Measurements from ENCODE around the gene NDUFAF8.

The NDUFAF8 gene

GRCh38 chr17:81238815-81239713 is at the start of gene NDUFAF8, which contains the start of gene TEPSIN:
TSS of gene NDUFAF8 (plus strand) at chr17:81239318. CDS start at chr17:81239364, 46 bp downstream.
TSS of gene TEPSIN (minus strand) at chr17:81239055. CDS start at chr17:81239033, 22 bp downstream.
- DNase-seq, result peak; percentile 98

GRCh38 chr17:81189670-81190530 is 49.2 kb upstream of the NDUFAF8 start:
- no peak for DNase-seq

GRCh38 chr17:81190591-81190990 is 48.5 kb upstream of the NDUFAF8 start:
- DNase-seq, result no peak

- DNase-seq, result no peak
These were observed 48.0 kb upstream of the NDUFAF8 start for GRCh38 chr17:81191116-81191515.

GRCh38 chr17:81191646-81192045 is 47.5 kb upstream of the NDUFAF8 start:
- DNase-seq, result no peak

- DNase-seq, result no peak
These were observed 46.6 kb upstream of the NDUFAF8 start for GRCh38 chr17:81192386-81193050.

GRCh38 chr17:81193051-81193410 is 46.1 kb upstream of the NDUFAF8 start:
- DNase-seq, result no peak

- DNase-seq, result no peak
These were observed 45.5 kb upstream of the NDUFAF8 start for GRCh38 chr17:81193470-81194224.

GRCh38 chr17:81194225-81194760 is 44.8 kb upstream of the NDUFAF8 start:
- no peak for DNase-seq

GRCh38 chr17:81194941-81195901 is 43.9 kb upstream of the NDUFAF8 start:
- no peak for DNase-seq

- no peak for DNase-seq
These were observed 43.1 kb upstream of the NDUFAF8 start for GRCh38 chr17:81195941-81196495.

GRCh38 chr17:81196505-81197408 is 42.4 kb upstream of the NDUFAF8 start:
- no peak for DNase-seq

- no peak for DNase-seq
These were observed 41.7 kb upstream of the NDUFAF8 start for GRCh38 chr17:81197409-81197795.

- no peak for DNase-seq
These were observed 41.2 kb upstream of the NDUFAF8 start for GRCh38 chr17:81197831-81198490.

GRCh38 chr17:81198826-81199481 is 40.2 kb upstream of the NDUFAF8 start:
- no peak for DNase-seq

- DNase-seq, result no peak
These were observed 39.7 kb upstream of the NDUFAF8 start for GRCh38 chr17:81199482-81199830.

GRCh38 chr17:81200201-81200600 is 38.9 kb upstream of the NDUFAF8 start:
- no peak for DNase-seq

Data from CD4-positive, alpha-beta T cell treated with Interleukin-4 for 1 hour (primary cell).